ENCODE results near the gene SEC61A1.

SEC61A1 gene

DNA sequence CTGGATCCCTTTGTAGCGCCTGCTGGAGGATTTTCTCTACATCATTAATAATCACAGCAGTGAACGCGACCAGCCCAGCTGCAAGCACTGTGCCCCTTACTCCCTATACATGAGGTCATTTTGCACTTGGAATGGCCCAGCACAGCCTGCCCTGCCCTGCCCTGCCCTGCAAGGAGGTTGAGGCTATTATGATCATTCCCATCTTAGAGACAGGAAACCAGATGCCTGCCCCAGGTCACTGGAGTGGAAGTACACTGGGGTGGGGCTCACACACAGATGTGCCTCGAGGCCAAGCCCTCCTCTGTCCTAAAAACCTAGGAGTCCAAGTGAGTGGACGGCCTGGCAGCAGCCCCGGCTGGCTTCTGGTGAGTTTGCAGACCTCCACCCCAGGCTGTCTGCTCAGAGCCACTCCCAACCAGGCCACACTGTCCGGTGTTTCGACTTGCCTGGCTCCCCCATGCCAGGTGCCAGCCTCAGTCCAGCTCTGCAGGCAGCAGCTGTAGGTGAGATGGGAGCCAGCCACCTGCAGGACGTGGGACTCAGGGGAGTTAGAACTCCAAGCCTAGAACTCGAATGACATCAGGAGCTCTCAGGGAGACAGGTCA, 30.4 kb upstream of the SEC61A1 start:
- Histone ChIP-seq H3K9me3 (ENCODE audit: control insufficient read depth in 5 of 5, low read length in 5 of 5) (no peaks in the 10 kb centered on the region), H3K4me3 (ENCODE audit: low read depth in 1 of 5, low read length in 5 of 5) (no peak overlapping the region), H3K27me3 (ENCODE audit: control insufficient read depth in 5 of 5, insufficient read depth in 4 of 5, low read length in 5 of 5) (peaks cover 0 to 4% (median 3%) of the 10 kb centered on the region in 5 donors), H3K9ac (ENCODE audit: low read length in 5 of 5) (no peak overlapping the region), H3K27ac (ENCODE audit: low read depth, low read length) (no peak overlapping the region), H3K36me3 (ENCODE audit: control insufficient read depth in 5 of 5, insufficient read depth in 5 of 5, low read length in 5 of 5) (no peaks in the 10 kb centered on the region), H3K4me1 (ENCODE audit: control insufficient read depth in 5 of 5, insufficient read depth in 5 of 5, low read length in 5 of 5) (no peaks in the 10 kb centered on the region)

DNA sequence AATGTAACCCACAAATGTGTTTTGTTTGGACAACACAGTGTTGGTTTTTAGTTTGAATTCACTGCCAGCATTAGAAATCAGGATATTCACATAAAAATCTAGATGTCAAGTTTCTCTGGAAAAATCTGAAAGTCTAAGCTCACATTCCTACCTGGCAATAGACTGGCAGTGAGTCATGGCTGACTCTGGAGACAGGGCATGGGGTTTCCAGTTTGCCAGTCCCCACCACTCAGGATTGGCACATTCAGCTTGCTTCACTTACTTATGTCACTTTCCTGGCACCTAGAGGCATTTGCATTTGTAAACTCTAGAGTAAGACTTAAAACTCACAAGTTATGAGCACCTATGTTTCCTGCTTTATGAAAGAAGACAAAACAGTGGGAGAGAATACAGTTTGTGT, 19.1 kb upstream of the SEC61A1 start:
- Histone ChIP-seq H3K9ac (ENCODE audit: low read length in 5 of 5) (no peak overlapping the region), H3K27me3 (ENCODE audit: control insufficient read depth in 5 of 5, insufficient read depth in 4 of 5, low read length in 5 of 5) (no peaks in the 10 kb centered on the region), H3K9me3 (ENCODE audit: control insufficient read depth in 5 of 5, low read length in 5 of 5) (no peaks in the 10 kb centered on the region), H3K4me1 (ENCODE audit: control insufficient read depth in 5 of 5, insufficient read depth in 5 of 5, low read length in 5 of 5) (no peaks in the 10 kb centered on the region), H3K4me3 (ENCODE audit: low read depth in 1 of 5, low read length in 5 of 5) (no peak overlapping the region), H3K27ac (ENCODE audit: low read depth, low read length) (no peak overlapping the region), H3K36me3 (ENCODE audit: control insufficient read depth in 5 of 5, insufficient read depth in 5 of 5, low read length in 5 of 5) (no peaks in the 10 kb centered on the region)

DNA sequence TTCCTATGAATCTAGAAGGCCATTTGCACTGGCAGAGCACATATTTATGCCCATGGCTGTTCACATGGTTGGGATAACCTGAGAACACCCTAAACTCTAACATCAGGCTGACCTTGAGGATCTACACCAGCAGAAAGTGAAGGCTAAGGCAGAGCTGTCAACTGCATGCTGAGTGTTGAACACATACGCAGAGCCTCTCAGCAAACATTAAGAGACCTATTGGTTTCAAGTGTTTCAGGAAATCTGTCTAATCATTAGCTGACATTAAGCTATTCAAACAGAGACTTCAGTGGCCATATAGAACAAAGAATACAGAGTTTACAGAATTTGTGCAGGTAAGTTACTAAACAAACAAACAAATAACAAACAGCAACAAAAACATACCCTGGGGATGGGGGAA, 16.1 kb upstream of the SEC61A1 start:
- Histone ChIP-seq H3K9ac (ENCODE audit: low read length in 5 of 5) (no peak overlapping the region), H3K4me3 (ENCODE audit: low read depth in 1 of 5, low read length in 5 of 5) (no peak overlapping the region), H3K4me1 (ENCODE audit: control insufficient read depth in 5 of 5, insufficient read depth in 5 of 5, low read length in 5 of 5) (no peaks in the 10 kb centered on the region), H3K36me3 (ENCODE audit: control insufficient read depth in 5 of 5, insufficient read depth in 5 of 5, low read length in 5 of 5) (no peaks in the 10 kb centered on the region), H3K27ac (ENCODE audit: low read depth, low read length) (no peak overlapping the region), H3K27me3 (ENCODE audit: control insufficient read depth in 5 of 5, insufficient read depth in 4 of 5, low read length in 5 of 5) (no peaks in the 10 kb centered on the region), H3K9me3 (ENCODE audit: control insufficient read depth in 5 of 5, low read length in 5 of 5) (no peaks in the 10 kb centered on the region)

DNA sequence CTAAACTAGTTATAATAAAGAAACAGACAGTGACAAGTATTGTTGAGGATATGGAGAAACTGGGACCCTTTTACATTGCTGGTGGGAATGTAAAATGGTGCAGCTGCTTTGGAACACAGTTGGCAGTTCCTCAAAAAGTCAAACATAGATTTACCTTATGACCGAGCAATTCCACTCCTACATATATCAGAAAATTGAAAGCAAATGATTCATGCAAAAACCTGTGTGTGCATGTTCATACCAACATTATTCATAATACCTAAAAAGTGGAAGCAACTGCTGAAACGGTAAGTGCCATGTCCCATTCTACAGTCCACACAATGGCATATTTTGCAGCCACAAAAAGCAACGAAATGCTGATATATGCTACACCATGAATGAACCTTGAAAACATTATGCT, 12.2 kb upstream of the SEC61A1 start:
- Histone ChIP-seq H3K4me1 (ENCODE audit: control insufficient read depth in 5 of 5, insufficient read depth in 5 of 5, low read length in 5 of 5) (no peaks in the 10 kb centered on the region), H3K27ac (ENCODE audit: low read depth, low read length) (no peak overlapping the region), H3K4me3 (ENCODE audit: low read depth in 1 of 5, low read length in 5 of 5) (no peak overlapping the region), H3K27me3 (ENCODE audit: control insufficient read depth in 5 of 5, insufficient read depth in 4 of 5, low read length in 5 of 5) (peaks cover 0 to 4% (median 0%) of the 10 kb centered on the region in 5 donors), H3K36me3 (ENCODE audit: control insufficient read depth in 5 of 5, insufficient read depth in 5 of 5, low read length in 5 of 5) (no peaks in the 10 kb centered on the region), H3K9me3 (ENCODE audit: control insufficient read depth in 5 of 5, low read length in 5 of 5) (no peaks in the 10 kb centered on the region), H3K9ac (ENCODE audit: low read length in 5 of 5) (no peak overlapping the region)

DNA sequence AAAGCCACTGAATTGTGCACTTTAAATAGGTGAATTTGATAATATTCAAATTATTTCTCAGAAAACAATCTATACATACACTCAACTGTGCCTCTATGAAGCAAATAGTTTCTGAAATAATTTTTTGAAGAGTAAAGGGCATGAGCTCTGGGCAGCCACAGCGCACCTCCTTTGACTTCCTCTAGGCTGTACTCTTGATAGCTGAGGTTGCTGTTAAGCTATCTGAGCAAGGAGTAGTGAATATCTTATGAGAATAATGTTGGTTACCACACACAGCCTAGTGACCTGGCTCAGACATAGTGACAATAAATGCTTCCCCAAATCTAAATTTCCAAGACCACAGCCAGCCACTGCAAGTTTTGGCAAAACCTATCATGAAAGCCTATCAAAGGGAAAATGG, 11.6 kb upstream of the SEC61A1 start:
- H3K27me3 ChIP-seq (ENCODE audit: control insufficient read depth in 5 of 5, insufficient read depth in 4 of 5, low read length in 5 of 5), result peaks cover 0 to 4% (median 0%) of the 10 kb centered on the region in 5 donors
- H3K9me3 ChIP-seq (ENCODE audit: control insufficient read depth in 5 of 5, low read length in 5 of 5), result no peaks in the 10 kb centered on the region
- no peak overlapping the region for H3K27ac ChIP-seq (ENCODE audit: low read depth, low read length)
- H3K9ac ChIP-seq (ENCODE audit: low read length in 5 of 5), result no peak overlapping the region
- no peak overlapping the region for H3K4me3 ChIP-seq (ENCODE audit: low read depth in 1 of 5, low read length in 5 of 5)
- no peaks in the 10 kb centered on the region for H3K36me3 ChIP-seq (ENCODE audit: control insufficient read depth in 5 of 5, insufficient read depth in 5 of 5, low read length in 5 of 5)
- H3K4me1 ChIP-seq (ENCODE audit: control insufficient read depth in 5 of 5, insufficient read depth in 5 of 5, low read length in 5 of 5), result no peaks in the 10 kb centered on the region

DNA sequence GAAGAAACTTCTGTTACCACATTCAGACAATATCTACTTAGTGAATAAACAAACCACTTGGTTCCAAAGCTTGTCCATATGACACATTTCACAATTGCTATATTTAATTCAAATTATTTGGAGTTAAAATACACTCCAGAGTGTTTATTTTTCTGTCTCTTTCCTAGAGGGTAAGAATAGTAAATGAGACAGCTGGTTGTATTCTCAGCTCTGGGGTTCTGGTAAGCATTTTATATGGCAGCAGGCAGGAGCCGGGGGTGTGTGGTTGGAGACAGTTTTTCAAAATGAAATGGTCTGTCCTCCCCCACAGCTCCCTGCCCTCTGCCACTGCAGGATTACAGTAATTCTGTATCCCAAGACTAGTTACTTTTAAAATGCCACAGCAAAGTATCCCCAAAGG, 10.9 kb upstream of the SEC61A1 start:
- Histone ChIP-seq H3K27me3 (ENCODE audit: control insufficient read depth in 5 of 5, insufficient read depth in 4 of 5, low read length in 5 of 5) (peaks cover 0 to 4% (median 0%) of the 10 kb centered on the region in 5 donors), H3K9me3 (ENCODE audit: control insufficient read depth in 5 of 5, low read length in 5 of 5) (no peaks in the 10 kb centered on the region), H3K4me3 (ENCODE audit: low read depth in 1 of 5, low read length in 5 of 5) (no peak overlapping the region), H3K36me3 (ENCODE audit: control insufficient read depth in 5 of 5, insufficient read depth in 5 of 5, low read length in 5 of 5) (no peaks in the 10 kb centered on the region), H3K27ac (ENCODE audit: low read depth, low read length) (no peak overlapping the region), H3K9ac (ENCODE audit: low read length in 5 of 5) (no peak overlapping the region), H3K4me1 (ENCODE audit: control insufficient read depth in 5 of 5, insufficient read depth in 5 of 5, low read length in 5 of 5) (no peaks in the 10 kb centered on the region)

DNA sequence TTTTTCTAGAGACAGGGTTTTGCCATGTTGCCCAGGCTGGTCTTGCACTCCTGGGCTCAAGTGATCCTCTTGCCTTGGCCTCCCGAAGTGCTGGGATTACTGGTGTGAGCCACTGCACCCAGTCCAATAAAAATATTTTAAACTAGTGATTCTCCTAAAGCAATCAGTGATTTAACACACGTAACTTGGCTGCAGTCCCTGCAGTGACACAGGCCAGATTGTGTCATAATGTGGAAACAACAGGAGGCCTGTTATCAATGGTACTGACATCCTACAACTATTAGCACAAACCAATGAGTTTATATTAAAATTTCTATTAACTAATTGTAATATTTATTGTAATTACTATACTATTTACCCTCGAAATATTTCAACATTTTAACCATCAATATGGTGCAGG, 1.6 kb upstream of the SEC61A1 start:
- Histone ChIP-seq H3K36me3 (ENCODE audit: control insufficient read depth in 5 of 5, insufficient read depth in 5 of 5, low read length in 5 of 5) (peaks cover 3 to 13% (median 7%) of the 10 kb centered on the region in 5 donors), H3K4me3 (ENCODE audit: low read depth in 1 of 5, low read length in 5 of 5) (no peak overlapping the region), H3K4me1 (ENCODE audit: control insufficient read depth in 5 of 5, insufficient read depth in 5 of 5, low read length in 5 of 5) (peaks cover 10 to 40% (median 40%) of the 10 kb centered on the region in 5 donors), H3K27me3 (ENCODE audit: control insufficient read depth in 5 of 5, insufficient read depth in 4 of 5, low read length in 5 of 5) (no peaks in the 10 kb centered on the region), H3K9ac (ENCODE audit: low read length in 5 of 5) (no peak overlapping the region), H3K9me3 (ENCODE audit: control insufficient read depth in 5 of 5, low read length in 5 of 5) (no peaks in the 10 kb centered on the region), H3K27ac (ENCODE audit: low read depth, low read length) (no peak overlapping the region)

DNA sequence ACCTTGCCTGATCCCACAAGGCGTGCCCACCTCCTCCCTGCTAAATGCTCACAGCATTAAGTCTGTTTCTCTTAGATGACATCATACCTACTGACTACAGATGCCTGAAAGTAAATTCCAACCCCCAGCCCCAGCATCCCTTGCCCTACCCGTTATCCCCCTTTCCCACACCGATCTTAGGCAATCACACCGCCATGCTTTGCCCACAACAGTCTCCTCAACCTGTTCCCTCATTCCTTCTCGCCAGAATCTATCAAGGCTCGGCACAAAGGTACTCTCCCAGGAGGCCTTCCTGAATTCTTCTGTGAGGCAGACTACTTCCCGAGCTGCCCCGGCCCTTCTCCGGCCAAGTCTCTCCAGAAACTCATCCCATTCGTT, 789 bp upstream of the SEC61A1 start:
- no peaks in the 10 kb centered on the region for H3K9me3 ChIP-seq (ENCODE audit: control insufficient read depth in 5 of 5, low read length in 5 of 5)
- peak overlapping the region; percentile 79 for H3K27ac ChIP-seq (ENCODE audit: low read depth, low read length)
- peaks cover 7 to 21% (median 15%) of the 10 kb centered on the region in 5 donors for H3K36me3 ChIP-seq (ENCODE audit: control insufficient read depth in 5 of 5, insufficient read depth in 5 of 5, low read length in 5 of 5)
- peak overlapping the region; percentile 71 to 92 (median 87) for H3K9ac ChIP-seq (ENCODE audit: low read length in 5 of 5)
- peaks cover 10 to 42% (median 40%) of the 10 kb centered on the region in 5 donors for H3K4me1 ChIP-seq (ENCODE audit: control insufficient read depth in 5 of 5, insufficient read depth in 5 of 5, low read length in 5 of 5)
- H3K27me3 ChIP-seq (ENCODE audit: control insufficient read depth in 5 of 5, insufficient read depth in 4 of 5, low read length in 5 of 5), result no peaks in the 10 kb centered on the region
- peak overlapping the region; percentile 93 to 97 (median 95) for H3K4me3 ChIP-seq (ENCODE audit: low read depth in 1 of 5, low read length in 5 of 5)

DNA sequence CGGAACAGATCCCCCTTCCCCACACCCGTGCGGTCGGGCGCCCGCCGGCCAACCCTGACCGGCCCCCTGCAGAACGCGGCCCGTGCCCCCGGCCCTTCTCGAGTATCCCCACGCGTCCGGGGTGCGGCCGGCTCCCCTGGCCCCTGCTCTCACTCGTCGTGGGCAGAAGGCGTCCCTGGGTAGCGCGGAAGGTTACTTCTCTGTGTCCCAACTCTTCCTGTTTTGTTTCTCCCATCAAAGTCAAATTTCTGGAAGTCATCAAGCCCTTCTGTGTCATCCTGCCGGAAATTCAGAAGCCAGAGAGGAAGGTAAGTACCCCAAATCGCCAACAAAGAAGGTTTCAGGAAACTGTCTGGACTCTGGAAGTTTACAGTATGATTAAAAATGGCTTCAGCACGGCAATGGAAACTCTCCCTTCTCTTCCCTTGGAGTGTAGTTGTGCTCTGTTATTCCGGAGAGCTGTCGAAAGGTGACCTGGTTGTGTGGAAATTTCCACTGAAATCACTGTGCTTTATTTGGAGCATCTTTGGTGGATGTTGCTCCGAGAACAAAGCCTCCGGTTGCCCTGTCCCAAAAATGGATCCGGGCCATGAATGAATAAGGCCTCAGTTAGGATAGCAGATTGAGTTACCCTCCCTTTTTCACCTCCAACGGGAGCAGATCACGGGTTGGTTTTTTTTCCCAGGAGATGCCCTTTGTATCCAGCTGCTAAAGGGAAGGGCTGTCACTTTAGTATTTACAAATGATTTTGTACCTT, 536 bp downstream of the SEC61A1 start:
- Histone ChIP-seq H3K27me3 (ENCODE audit: control insufficient read depth in 5 of 5, insufficient read depth in 4 of 5, low read length in 5 of 5) (no peaks in the 10 kb centered on the region), H3K36me3 (ENCODE audit: control insufficient read depth in 5 of 5, insufficient read depth in 5 of 5, low read length in 5 of 5) (peaks cover 14 to 30% (median 24%) of the 10 kb centered on the region in 5 donors), H3K9me3 (ENCODE audit: control insufficient read depth in 5 of 5, low read length in 5 of 5) (no peaks in the 10 kb centered on the region), H3K4me3 (ENCODE audit: low read depth in 1 of 5, low read length in 5 of 5) (peak overlapping the region; percentile 91 to 98 (median 97)), H3K4me1 (ENCODE audit: control insufficient read depth in 5 of 5, insufficient read depth in 5 of 5, low read length in 5 of 5) (peaks cover 10 to 42% (median 40%) of the 10 kb centered on the region in 5 donors), H3K9ac (ENCODE audit: low read length in 5 of 5) (peak overlapping the region; percentile 91 to 99 (median 99)), H3K27ac (ENCODE audit: low read depth, low read length) (peak overlapping the region; percentile 96)

DNA sequence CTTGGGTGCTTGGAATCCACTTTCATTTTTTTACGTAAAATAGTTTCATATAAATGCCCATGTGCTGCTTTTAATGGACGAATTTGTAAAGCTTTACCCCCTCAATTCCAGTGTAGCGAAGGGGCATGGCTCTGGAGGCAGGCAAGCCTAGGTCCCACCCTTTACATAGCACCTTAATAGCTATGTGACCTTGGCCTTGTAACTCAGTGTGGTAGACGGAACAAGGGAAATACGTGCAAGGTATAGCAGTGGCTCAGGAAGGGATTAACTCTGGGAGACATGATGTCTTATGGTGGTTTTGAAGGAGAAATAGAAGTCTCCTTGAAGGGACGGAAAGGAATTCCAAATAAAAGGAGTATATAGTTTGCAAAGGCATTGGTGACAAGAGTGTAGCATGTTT, 1.4 kb downstream of the SEC61A1 start:
- Histone ChIP-seq H3K9ac (ENCODE audit: low read length in 5 of 5) (peak overlapping the region in 4 of 5 donors; percentile 97 to 99 (median 99)), H3K9me3 (ENCODE audit: control insufficient read depth in 5 of 5, low read length in 5 of 5) (no peaks in the 10 kb centered on the region), H3K27me3 (ENCODE audit: control insufficient read depth in 5 of 5, insufficient read depth in 4 of 5, low read length in 5 of 5) (no peaks in the 10 kb centered on the region), H3K4me3 (ENCODE audit: low read depth in 1 of 5, low read length in 5 of 5) (peak overlapping the region; percentile 91 to 98 (median 97)), H3K4me1 (ENCODE audit: control insufficient read depth in 5 of 5, insufficient read depth in 5 of 5, low read length in 5 of 5) (peaks cover 10 to 42% (median 40%) of the 10 kb centered on the region in 5 donors), H3K36me3 (ENCODE audit: control insufficient read depth in 5 of 5, insufficient read depth in 5 of 5, low read length in 5 of 5) (peaks cover 18 to 36% (median 30%) of the 10 kb centered on the region in 5 donors), H3K27ac (ENCODE audit: low read depth, low read length) (peak overlapping the region; percentile 96)
